ENCODE measurements around the gene EYS.

DNA sequence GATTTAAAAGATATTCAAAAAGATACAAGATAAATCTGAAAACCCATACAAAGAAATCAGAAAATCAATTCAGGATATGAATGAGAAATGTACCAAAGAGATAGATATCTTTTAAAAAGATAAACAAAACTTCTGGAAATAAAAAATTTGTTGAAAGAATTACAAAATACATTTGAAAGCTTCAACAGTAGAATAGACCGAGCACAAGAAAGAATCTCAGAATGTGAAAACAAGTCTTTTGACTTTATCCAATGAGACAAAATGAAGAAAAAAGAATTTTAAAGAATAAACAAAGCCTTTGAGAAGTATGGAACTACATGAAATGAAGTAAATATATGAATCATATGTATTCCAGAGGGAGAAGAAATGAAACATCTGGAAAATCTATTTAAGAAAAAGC, 1011.0 kb downstream of the EYS start:
- TF ChIP-seq YY1 (IDR thresholded peaks at IDR 0.05; ENCODE audit: insufficient read depth, insufficient read length) (no peak), SUZ12 (IDR thresholded peaks at IDR 0.05; ENCODE audit: extremely low read depth, insufficient read depth, insufficient read length) (no peak), ZNF274 (IDR thresholded peaks at IDR 0.05; ENCODE audit: low read depth, low read length) (no peak)
